ENCODE measurements around the gene PANK1. TPM values are rescaled to one million over a fixed set of nuclear protein-coding genes. Genes with fewer than 3 reads are reported as not detected.

PANK1 gene
- total RNA-seq, 3 donors from 2014 or later (not counting 1 experiment from before 2014, with no cell fraction given), result 0.85 to 2.2 (median 1.4) TPM

- WGBS (ENCODE audit: insufficient coverage), result under 1% methylated on average over 49 of the region's 49 CpGs
- Histone ChIP-seq H3K4me3 (ENCODE audit: low read length) (peak overlapping the region; percentile 55), H3K36me3 (ENCODE audit: control insufficient read depth, insufficient read depth, low read length) (no peaks in the 10 kb centered on the region), H3K27me3 (ENCODE audit: control insufficient read depth, insufficient read depth, low read length) (peaks cover 2% of the 10 kb centered on the region), H3K27ac (ENCODE audit: low read length) (no peak overlapping the region), H3K4me1 (ENCODE audit: control insufficient read depth, insufficient read depth, low read length) (peaks cover 7% of the 10 kb centered on the region), H3K9me3 (ENCODE audit: control insufficient read depth, insufficient read depth, low read length) (no peaks in the 10 kb centered on the region)
- H3K4me3 Mint-ChIP-seq, result no peak overlapping the region
- H3K4me1 Mint-ChIP-seq, result peaks cover 9% of the 10 kb centered on the region in 2 donors
- no peaks in the 10 kb centered on the region for H3K9me3 Mint-ChIP-seq
- H3K27me3 Mint-ChIP-seq (ENCODE audit: low read depth in 2 of 2), result peaks cover 10 to 13% of the 10 kb centered on the region in 2 donors
- H3K27ac Mint-ChIP-seq, result no peak overlapping the region
- H3K36me3 Mint-ChIP-seq, result no peaks in the 10 kb centered on the region
- no peak for TF ChIP-seq CTCF (IDR thresholded peaks at IDR 0.05)
- ATAC-seq (peak; percentile 92 to 95 (median 92)), DNase-seq (peak; percentile 55 to 86)
- intact Hi-C loops (cut with micrococcal nuclease), result loop anchor here (1.0 kb wide), 1 partner anchor 57 kb away; the partner anchor contains the start of gene KIF20B
These were observed 991 bp downstream of the PANK1 start for GRCh38 chr10:89643812-89644690.

- H3K4me3 ChIP-seq (ENCODE audit: low read length), result peak overlapping the region; percentile 55
- no peak for ATAC-seq
- no peak for TF ChIP-seq CTCF (IDR thresholded peaks at IDR 0.05)
- DNase-seq, result no peak
- WGBS (ENCODE audit: insufficient coverage), result 3% methylated on average over 2 of the region's 2 CpGs
- Mint-ChIP-seq H3K9me3 (no peaks in the 10 kb centered on the region), H3K27ac (no peak overlapping the region), H3K4me3 (no peak overlapping the region), H3K27me3 (ENCODE audit: low read depth in 2 of 2) (peaks cover 6 to 9% of the 10 kb centered on the region in 2 donors), H3K4me1 (peaks cover 9% of the 10 kb centered on the region in 2 donors), H3K36me3 (no peaks in the 10 kb centered on the region)
- no peaks in the 10 kb centered on the region for H3K36me3 ChIP-seq (ENCODE audit: control insufficient read depth, insufficient read depth, low read length)
- H3K27ac ChIP-seq (ENCODE audit: low read length), result no peak overlapping the region
- H3K4me1 ChIP-seq (ENCODE audit: control insufficient read depth, insufficient read depth, low read length), result peaks cover 7% of the 10 kb centered on the region
- H3K27me3 ChIP-seq (ENCODE audit: control insufficient read depth, insufficient read depth, low read length), result peaks cover 2% of the 10 kb centered on the region
- H3K9me3 ChIP-seq (ENCODE audit: control insufficient read depth, insufficient read depth, low read length), result no peaks in the 10 kb centered on the region
- intact Hi-C loops (cut with micrococcal nuclease), result no loop called here
These were observed 1.6 kb downstream of the PANK1 start for GRCh38 chr10:89643431-89643811.

GRCh38 chr10:89642193-89642592 lies 2.8 kb downstream of the PANK1 start:
- no peak overlapping the region for H3K27ac Mint-ChIP-seq
- H3K36me3 Mint-ChIP-seq, result no peaks in the 10 kb centered on the region
- no peak overlapping the region for H3K4me3 ChIP-seq (ENCODE audit: low read length)
- DNase-seq, result no peak
- H3K9me3 Mint-ChIP-seq, result no peaks in the 10 kb centered on the region
- H3K4me1 Mint-ChIP-seq, result peaks cover 9% of the 10 kb centered on the region in 2 donors
- no peaks in the 10 kb centered on the region for H3K27me3 ChIP-seq (ENCODE audit: control insufficient read depth, insufficient read depth, low read length)
- intact Hi-C loops (cut with micrococcal nuclease), result no loop called here
- 83% methylated on average over 2 of the region's 3 CpGs for WGBS (ENCODE audit: insufficient coverage)
- H3K27me3 Mint-ChIP-seq (ENCODE audit: low read depth in 2 of 2), result peaks cover 0 to 1% of the 10 kb centered on the region in 2 donors
- no peaks in the 10 kb centered on the region for H3K36me3 ChIP-seq (ENCODE audit: control insufficient read depth, insufficient read depth, low read length)
- ATAC-seq, result no peak
- no peak overlapping the region for H3K27ac ChIP-seq (ENCODE audit: low read length)
- peaks cover 7% of the 10 kb centered on the region for H3K4me1 ChIP-seq (ENCODE audit: control insufficient read depth, insufficient read depth, low read length)
- TF ChIP-seq CTCF (IDR thresholded peaks at IDR 0.05), result no peak
- H3K9me3 ChIP-seq (ENCODE audit: control insufficient read depth, insufficient read depth, low read length), result no peaks in the 10 kb centered on the region
- no peak overlapping the region for H3K4me3 Mint-ChIP-seq
